ENCODE measurements around the gene NUP155.
"Not testable (repeated sequence)": the region's sequence is repeated elsewhere in the genome, so short reads cannot be mapped to it uniquely, and the experiment has no call there.

The NUP155 gene

DNA sequence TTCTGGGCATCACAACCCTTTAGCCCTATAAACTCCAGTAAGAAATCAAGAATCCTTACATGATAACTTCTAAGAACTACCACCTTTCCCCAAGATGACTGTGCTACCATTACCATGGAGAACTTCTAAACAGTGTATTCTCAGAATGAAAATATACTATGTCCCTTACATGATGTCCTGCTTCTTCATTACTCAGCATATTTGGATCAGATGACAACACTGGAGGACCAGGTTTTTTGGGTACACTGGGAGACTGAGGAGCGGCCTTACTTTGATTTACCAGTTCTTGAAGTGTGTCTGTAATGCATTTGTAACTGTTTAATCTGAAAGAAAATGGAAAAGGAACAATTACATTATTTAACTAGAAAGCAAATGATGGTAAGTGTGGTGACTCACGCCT is 66.0 kb downstream of the NUP155 start:
- Histone ChIP-seq H3K4me3 (replicated peaks; ENCODE audit: low read depth, low read length) (no peak overlapping the region), H3K27me3 (replicated peaks; ENCODE audit: control insufficient read depth, insufficient read depth, low read length) (no peaks in the 10 kb centered on the region), H3K36me3 (ENCODE audit: control insufficient read depth, insufficient read depth, low read length) (peaks cover 5% of the 10 kb centered on the region)
- TF ChIP-seq, protein P1, sequence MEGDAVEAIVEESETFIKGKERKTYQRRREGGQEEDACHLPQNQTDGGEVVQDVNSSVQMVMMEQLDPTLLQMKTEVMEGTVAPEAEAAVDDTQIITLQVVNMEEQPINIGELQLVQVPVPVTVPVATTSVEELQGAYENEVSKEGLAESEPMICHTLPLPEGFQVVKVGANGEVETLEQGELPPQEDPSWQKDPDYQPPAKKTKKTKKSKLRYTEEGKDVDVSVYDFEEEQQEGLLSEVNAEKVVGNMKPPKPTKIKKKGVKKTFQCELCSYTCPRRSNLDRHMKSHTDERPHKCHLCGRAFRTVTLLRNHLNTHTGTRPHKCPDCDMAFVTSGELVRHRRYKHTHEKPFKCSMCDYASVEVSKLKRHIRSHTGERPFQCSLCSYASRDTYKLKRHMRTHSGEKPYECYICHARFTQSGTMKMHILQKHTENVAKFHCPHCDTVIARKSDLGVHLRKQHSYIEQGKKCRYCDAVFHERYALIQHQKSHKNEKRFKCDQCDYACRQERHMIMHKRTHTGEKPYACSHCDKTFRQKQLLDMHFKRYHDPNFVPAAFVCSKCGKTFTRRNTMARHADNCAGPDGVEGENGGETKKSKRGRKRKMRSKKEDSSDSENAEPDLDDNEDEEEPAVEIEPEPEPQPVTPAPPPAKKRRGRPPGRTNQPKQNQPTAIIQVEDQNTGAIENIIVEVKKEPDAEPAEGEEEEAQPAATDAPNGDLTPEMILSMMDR (IDR thresholded peaks at IDR 0.05; ENCODE audit: insufficient read depth, low read length, poor library complexity, severe bottlenecking) = no peak
- no peak for DNase-seq (ENCODE audit: extremely low read depth, insufficient read length)

DNA sequence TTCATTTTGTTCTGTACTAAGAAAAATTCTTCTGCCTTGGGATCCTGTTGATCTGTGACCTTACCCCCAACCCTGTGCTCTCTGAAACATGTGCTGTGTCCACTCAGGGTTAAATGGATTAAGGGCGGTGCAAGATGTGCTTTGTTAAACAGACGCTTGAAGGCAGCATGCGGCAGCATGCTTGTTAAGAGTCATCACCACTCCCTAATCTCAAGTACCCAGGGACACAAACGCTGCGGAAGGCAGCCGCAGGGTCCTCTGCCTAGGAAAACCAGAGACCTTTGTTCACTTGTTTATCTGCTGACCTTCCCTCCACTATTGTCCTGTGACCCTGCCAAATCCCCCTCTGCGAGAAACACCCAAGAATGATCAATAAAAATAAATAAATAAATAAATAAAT is 74.6 kb downstream of the NUP155 start:
- not testable (repeated sequence) for H3K4me3 ChIP-seq (replicated peaks; ENCODE audit: low read depth, low read length); H3K36me3 ChIP-seq (ENCODE audit: control insufficient read depth, insufficient read depth, low read length); DNase-seq (ENCODE audit: extremely low read depth, insufficient read length); H3K27me3 ChIP-seq (replicated peaks; ENCODE audit: control insufficient read depth, insufficient read depth, low read length)

DNA sequence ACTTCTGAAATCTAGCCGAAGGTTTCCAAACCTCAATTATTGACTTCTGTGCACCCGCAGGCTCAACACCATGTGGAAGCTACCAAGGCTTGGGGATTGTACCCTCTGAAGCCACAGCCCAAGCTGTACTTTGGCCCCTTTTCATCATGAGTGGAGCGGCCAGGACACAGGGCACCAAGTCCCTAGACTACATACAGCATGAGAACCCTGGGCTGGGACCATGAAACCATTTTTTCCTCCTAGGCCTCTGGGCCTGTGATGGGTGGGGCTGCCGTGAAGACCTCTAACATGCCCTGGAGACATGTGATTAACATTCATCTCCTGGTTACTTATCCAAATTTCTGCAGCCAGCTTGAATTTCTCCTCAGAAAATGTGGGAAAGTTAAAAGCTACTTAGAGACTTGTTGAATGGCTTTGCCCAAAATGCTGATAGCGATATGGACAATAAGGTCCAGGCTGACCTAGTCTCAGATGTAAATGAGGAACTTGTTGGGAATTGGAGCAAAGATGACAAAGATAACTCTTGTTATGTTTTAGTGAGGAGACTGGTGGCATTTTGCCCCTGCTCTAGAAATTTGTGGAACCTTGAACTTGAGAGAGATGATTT is 87.6 kb downstream of the NUP155 start:
- TF ChIP-seq, protein P1 (IDR thresholded peaks at IDR 0.05; ENCODE audit: insufficient read depth, low read length, poor library complexity, severe bottlenecking) = no peak
- H3K4me3 ChIP-seq (replicated peaks; ENCODE audit: low read depth, low read length) = no peak overlapping the region
- no peak for DNase-seq (ENCODE audit: extremely low read depth, insufficient read length)
- H3K27me3 ChIP-seq (replicated peaks; ENCODE audit: control insufficient read depth, insufficient read depth, low read length) = no peaks in the 10 kb centered on the region
- H3K36me3 ChIP-seq (ENCODE audit: control insufficient read depth, insufficient read depth, low read length) = no peaks in the 10 kb centered on the region

DNA sequence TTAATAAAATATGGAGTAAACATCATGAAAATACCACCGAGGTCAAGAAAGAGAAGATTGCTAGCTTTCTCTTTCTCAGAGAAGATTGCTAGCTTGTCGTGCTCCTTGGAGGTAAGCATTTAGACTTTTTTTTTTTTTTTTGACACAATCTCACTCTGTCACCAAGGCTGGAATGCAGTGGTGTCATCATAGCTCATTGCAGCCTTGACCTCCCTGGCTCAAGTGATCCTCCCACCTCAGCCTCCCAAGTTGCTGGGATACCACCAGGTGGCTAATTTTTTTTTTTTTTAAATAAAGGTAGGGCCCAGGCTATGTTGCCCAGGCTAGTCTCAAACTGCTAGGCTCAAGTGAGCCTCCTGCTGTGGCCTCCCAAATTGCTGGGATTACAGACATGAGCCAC is 95.4 kb downstream of the NUP155 start:
- H3K4me3 ChIP-seq (replicated peaks; ENCODE audit: low read depth, low read length) = no peak overlapping the region
- DNase-seq (ENCODE audit: extremely low read depth, insufficient read length) = no peak
- H3K27me3 ChIP-seq (replicated peaks; ENCODE audit: control insufficient read depth, insufficient read depth, low read length) = no peaks in the 10 kb centered on the region
- TF ChIP-seq, protein P1 (IDR thresholded peaks at IDR 0.05; ENCODE audit: insufficient read depth, low read length, poor library complexity, severe bottlenecking) = no peak
- H3K36me3 ChIP-seq (ENCODE audit: control insufficient read depth, insufficient read depth, low read length) = no peaks in the 10 kb centered on the region

DNA sequence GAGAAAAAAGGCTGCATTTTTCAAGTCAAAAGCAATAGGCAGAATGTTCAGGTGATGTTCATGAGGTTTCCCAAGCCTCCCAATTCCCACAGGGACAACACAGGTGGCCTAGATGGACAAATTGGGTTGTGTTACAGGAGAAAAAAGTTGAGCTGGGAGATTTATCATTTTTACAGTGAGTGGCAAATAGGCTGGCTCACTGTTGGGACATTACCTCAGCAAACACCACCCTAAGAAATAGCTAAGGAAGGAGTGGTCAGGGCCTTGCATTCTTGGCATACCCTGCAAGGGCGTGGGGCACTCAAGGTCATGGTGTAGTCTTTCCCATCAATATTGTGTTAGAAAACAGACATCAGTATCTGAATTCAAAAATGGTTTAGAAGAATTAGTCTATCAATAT is 98.4 kb downstream of the NUP155 start:
- no peak for DNase-seq (ENCODE audit: extremely low read depth, insufficient read length)
- Histone ChIP-seq H3K36me3 (ENCODE audit: control insufficient read depth, insufficient read depth, low read length) (no peaks in the 10 kb centered on the region), H3K4me3 (replicated peaks; ENCODE audit: low read depth, low read length) (no peak overlapping the region), H3K27me3 (replicated peaks; ENCODE audit: control insufficient read depth, insufficient read depth, low read length) (no peaks in the 10 kb centered on the region)
- TF ChIP-seq, protein P1 (IDR thresholded peaks at IDR 0.05; ENCODE audit: insufficient read depth, low read length, poor library complexity, severe bottlenecking) = no peak

DNA sequence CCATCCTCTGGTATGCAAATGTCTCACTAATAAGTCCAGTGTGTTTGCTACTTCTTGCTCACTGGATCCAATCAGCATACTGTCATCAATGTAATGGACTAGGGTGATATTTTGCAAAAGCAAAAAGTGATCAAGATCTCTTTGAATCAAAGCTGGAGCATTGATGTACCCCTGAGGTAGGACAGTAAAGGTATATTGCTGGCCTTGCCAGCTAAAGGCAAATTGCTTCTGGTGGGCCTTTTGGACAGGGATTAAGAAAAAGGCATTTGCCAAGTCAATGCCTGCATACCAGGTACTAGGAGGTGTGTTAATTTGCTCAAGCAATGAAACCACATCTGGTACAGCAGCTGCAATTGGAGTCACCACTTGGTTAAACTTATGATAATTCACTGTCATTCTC is 102.8 kb downstream of the NUP155 start:
- not testable (repeated sequence) for H3K4me3 ChIP-seq (replicated peaks; ENCODE audit: low read depth, low read length); DNase-seq (ENCODE audit: extremely low read depth, insufficient read length); H3K27me3 ChIP-seq (replicated peaks; ENCODE audit: control insufficient read depth, insufficient read depth, low read length); H3K36me3 ChIP-seq (ENCODE audit: control insufficient read depth, insufficient read depth, low read length)

DNA sequence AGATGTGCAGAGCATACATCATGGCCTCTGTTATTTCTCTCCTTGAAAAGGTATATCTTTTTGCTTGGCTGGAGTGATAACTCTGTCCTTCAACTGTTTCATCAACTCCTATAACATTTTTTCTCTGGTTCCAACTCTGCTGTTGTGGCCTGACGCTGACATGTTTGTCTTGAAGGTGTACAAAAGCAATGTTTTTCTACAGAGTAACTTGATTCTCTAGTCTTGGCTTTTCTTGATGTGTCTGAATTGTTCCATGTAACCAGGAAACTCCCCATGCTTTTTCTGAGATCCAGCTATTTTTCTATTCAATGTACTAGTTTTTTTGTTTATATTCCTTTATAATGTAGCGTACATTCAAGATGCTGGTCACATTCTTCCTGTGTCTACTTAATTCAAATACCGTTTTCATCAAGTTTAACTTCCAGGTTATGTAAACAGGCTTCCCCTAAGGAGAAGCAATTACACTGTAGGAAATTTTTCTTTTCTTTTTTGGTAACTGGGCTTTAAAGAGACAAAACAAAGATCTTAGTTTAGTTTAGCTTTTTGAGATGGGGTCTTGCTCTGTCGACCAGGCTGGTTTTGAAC is 115.0 kb downstream of the NUP155 start:
- no peaks in the 10 kb centered on the region for H3K36me3 ChIP-seq (ENCODE audit: control insufficient read depth, insufficient read depth, low read length)
- no peaks in the 10 kb centered on the region for H3K27me3 ChIP-seq (replicated peaks; ENCODE audit: control insufficient read depth, insufficient read depth, low read length)
- DNase-seq (ENCODE audit: extremely low read depth, insufficient read length) = no peak
- no peak overlapping the region for H3K4me3 ChIP-seq (replicated peaks; ENCODE audit: low read depth, low read length)
- TF ChIP-seq, protein P1 (IDR thresholded peaks at IDR 0.05; ENCODE audit: insufficient read depth, low read length, poor library complexity, severe bottlenecking) = no peak

All from GM06990 (cell line).